Medulla oblongata (tissue), 1 donor: ENCODE data around the gene TTC7B.

Experiments used
- DNase-seq: peaks from one replicate; pipeline ENCODE4 v3.0.0-alpha.2; 2015; ENCODE audit errors: extremely low spot score

TTC7B gene

GRCh38 chr14:90489916-90490719, 326.1 kb downstream of the TTC7B start:
- DNase-seq, result no peak

GRCh38 chr14:90489306-90489705, 326.9 kb downstream of the TTC7B start:
- DNase-seq, result no peak

GRCh38 chr14:90488256-90488655, 328.0 kb downstream of the TTC7B start:
- no peak for DNase-seq

GRCh38 chr14:90487462-90487861, 328.8 kb downstream of the TTC7B start:
- DNase-seq, result no peak

- no peak for DNase-seq
Observed at GRCh38 chr14:90487031-90487430, 329.2 kb downstream of the TTC7B start.

- no peak for DNase-seq
Observed at GRCh38 chr14:90484291-90484690, 331.9 kb downstream of the TTC7B start.

- no peak for DNase-seq
Observed at GRCh38 chr14:90483571-90483974, 332.7 kb downstream of the TTC7B start.

- DNase-seq, result no peak
Observed at GRCh38 chr14:90483117-90483516, 333.1 kb downstream of the TTC7B start.

- DNase-seq, result no peak
Observed at GRCh38 chr14:90475298-90475697, 340.9 kb downstream of the TTC7B start.
